Articular chondrocyte of knee joint (primary cell): ENCODE data around the gene MYADML2. TPM values are rescaled to one million over a fixed set of nuclear protein-coding genes. Genes with fewer than 3 reads are reported as not detected.

ENCODE experiments used
- total RNA-seq: library from RNA; depleted of rRNA; stranded (reverse); fragments of >200 nt; gene quantifications from 2 replicates; pipeline ENCODE4 v1.2.3, GENCODE V29; 2012

The MYADML2 gene
- not detected in 2 replicates for total RNA-seq

GRCh38 chr17:81947189-81947588 is at the start of gene MYADML2:
TSS of gene MYADML2 (minus strand) at chr17:81947233. CDS start at chr17:81941741, 5,492 bp downstream.

GRCh38 chr17:81977211-81977808 is 30.3 kb upstream of the MYADML2 start, which contains the start of gene ASPSCR1:
TSS of gene ASPSCR1 (plus strand) at chr17:81977629. CDS start at chr17:81977647, 18 bp downstream.

GRCh38 chr17:81961087-81961511 is 14.1 kb upstream of the MYADML2 start, which contains the start of gene NOTUM:
TSS of gene NOTUM (minus strand) at chr17:81961187. CDS start at chr17:81960909, 278 bp downstream.

GRCh38 chr17:81927653-81928543 is 19.1 kb downstream of the MYADML2 start, which contains the start of gene MAFG:
TSS of gene MAFG (minus strand) at chr17:81927735. CDS start at chr17:81923185, 4,550 bp downstream.

GRCh38 chr17:81917565-81918332 is 29.3 kb downstream of the MYADML2 start, which contains the start of gene SIRT7:
TSS of gene SIRT7 (minus strand) at chr17:81918176. CDS start at chr17:81918131, 45 bp downstream.

GRCh38 chr17:81911277-81911961 is 35.6 kb downstream of the MYADML2 start, which contains the start of gene PCYT2:
TSS of gene PCYT2 (minus strand) at chr17:81911399. CDS start at chr17:81911355, 44 bp downstream.

GRCh38 chr17:81902023-81902652 is 44.9 kb downstream of the MYADML2 start, which contains the start of gene NPB:
TSS of gene NPB (plus strand) at chr17:81902238. CDS start at chr17:81902278, 40 bp downstream.

Other genes starting within 250 kb of the MYADML2 start
- 15.7 and 17.6 TPM in 2 replicates for gene MRPL12, start 243.9 kb downstream of the MYADML2 start, total RNA-seq
- 8.9 and 10.2 TPM in 2 replicates for gene SLC25A10, start 234.9 kb downstream of the MYADML2 start, total RNA-seq
- not detected in 2 replicates for gene GCGR, start 143.1 kb downstream of the MYADML2 start, total RNA-seq
- 74.4 and 76.3 TPM in 2 replicates for gene MCRIP1, start 113.9 kb downstream of the MYADML2 start, total RNA-seq
- gene PPP1R27, start 112.2 kb downstream of the MYADML2 start, total RNA-seq, result not detected in 2 replicates
- 1,029 and 1,052 TPM in 2 replicates for gene P4HB, start 86.7 kb downstream of the MYADML2 start, total RNA-seq
- gene ARHGDIA, start 75.9 kb downstream of the MYADML2 start, total RNA-seq, result 101 and 134 TPM in 2 replicates
- 73.4 and 74.3 TPM in 2 replicates for gene ALYREF, start 55.6 kb downstream of the MYADML2 start, total RNA-seq
- gene ANAPC11, start 55.5 kb downstream of the MYADML2 start, total RNA-seq, result 121 and 124 TPM in 2 replicates
- gene NPB, start 45.0 kb downstream of the MYADML2 start, total RNA-seq, result 0.13 and 0.43 TPM in 2 replicates
- gene PCYT2, start 35.8 kb downstream of the MYADML2 start, total RNA-seq, result 29.8 and 32.8 TPM in 2 replicates
- gene SIRT7, start 29.1 kb downstream of the MYADML2 start, total RNA-seq, result 15.4 and 15.7 TPM in 2 replicates
- gene MAFG, start 19.5 kb downstream of the MYADML2 start, total RNA-seq, result 12.9 and 14.5 TPM in 2 replicates
- 64.2 and 98.0 TPM in 2 replicates for gene PYCR1, start 9.9 kb downstream of the MYADML2 start, total RNA-seq
- not detected in 2 replicates for gene NOTUM, start 14.0 kb upstream of the MYADML2 start, total RNA-seq
- 18.8 and 22.2 TPM in 2 replicates for gene ASPSCR1, start 30.4 kb upstream of the MYADML2 start, total RNA-seq
- gene CENPX, start 75.6 kb upstream of the MYADML2 start, total RNA-seq, result 17.1 and 25.3 TPM in 2 replicates
- gene LRRC45, start 76.1 kb upstream of the MYADML2 start, total RNA-seq, result 7.5 and 7.7 TPM in 2 replicates
- 2.1 and 7.1 TPM in 2 replicates for gene RAC3, start 84.4 kb upstream of the MYADML2 start, total RNA-seq
- gene DCXR, start 90.5 kb upstream of the MYADML2 start, total RNA-seq, result 31.0 and 31.9 TPM in 2 replicates
- 33.5 and 43.4 TPM in 2 replicates for gene RFNG, start 104.6 kb upstream of the MYADML2 start, total RNA-seq
- gene GPS1, start 104.7 kb upstream of the MYADML2 start, total RNA-seq, result 70.8 and 78.7 TPM in 2 replicates
- 22.8 and 35.9 TPM in 2 replicates for gene DUS1L, start 118.6 kb upstream of the MYADML2 start, total RNA-seq
- gene FASN, start 151.0 kb upstream of the MYADML2 start, total RNA-seq, result 40.9 and 57.5 TPM in 2 replicates